OCI-LY3 (cell line): ENCODE results near the gene AZU1.

Experiments
- EZH2phosphoT487 ChIP-seq: fragments of 200-600 bp; shearing (Covaris generic); IDR thresholded peaks from 2 replicates; pipeline ENCODE4 v1.6.1; 2018; ENCODE audit warnings: antibody characterized with exemption, mixed run types, low read depth
- TF ChIP-seq, protein P1 (sequence below): fragments of 200-600, 300-600 bp; sonication (generic); IDR thresholded peaks from 2 replicates; pipeline ENCODE4 v1.5.1; 2014; ENCODE audit warnings: antibody characterized with exemption, low read length, low read depth

DNA sequence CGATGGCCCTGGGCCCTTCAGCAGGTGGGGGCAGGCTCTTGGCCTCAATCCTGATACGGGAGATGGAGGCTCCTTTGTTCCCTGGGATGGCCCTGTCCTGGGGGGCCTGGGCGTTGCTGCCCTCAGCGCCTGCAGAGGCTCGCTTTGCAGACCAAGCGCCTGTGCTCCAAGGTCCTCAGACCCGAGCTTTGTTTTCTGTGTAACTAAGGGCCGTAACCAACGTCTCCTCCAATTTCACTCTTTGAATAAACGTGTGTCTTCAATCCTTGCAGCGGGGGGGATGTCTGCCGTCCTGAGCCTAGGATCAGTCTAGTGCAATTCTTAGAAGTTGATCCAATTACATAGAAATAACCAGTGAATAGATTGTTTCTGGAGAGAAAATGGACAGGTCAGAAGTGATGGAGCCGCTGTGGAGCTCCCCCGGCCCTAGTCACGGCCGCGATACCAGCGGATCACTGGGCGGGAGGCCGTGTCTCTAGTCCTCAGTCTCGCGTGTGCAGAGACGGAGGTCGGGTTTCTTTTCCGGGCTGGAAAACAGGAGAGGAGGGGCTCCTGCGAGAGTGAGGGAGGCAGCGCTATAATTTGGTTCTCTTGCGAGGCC lies 25.0 kb upstream of the AZU1 start:
- TF ChIP-seq, protein P1, sequence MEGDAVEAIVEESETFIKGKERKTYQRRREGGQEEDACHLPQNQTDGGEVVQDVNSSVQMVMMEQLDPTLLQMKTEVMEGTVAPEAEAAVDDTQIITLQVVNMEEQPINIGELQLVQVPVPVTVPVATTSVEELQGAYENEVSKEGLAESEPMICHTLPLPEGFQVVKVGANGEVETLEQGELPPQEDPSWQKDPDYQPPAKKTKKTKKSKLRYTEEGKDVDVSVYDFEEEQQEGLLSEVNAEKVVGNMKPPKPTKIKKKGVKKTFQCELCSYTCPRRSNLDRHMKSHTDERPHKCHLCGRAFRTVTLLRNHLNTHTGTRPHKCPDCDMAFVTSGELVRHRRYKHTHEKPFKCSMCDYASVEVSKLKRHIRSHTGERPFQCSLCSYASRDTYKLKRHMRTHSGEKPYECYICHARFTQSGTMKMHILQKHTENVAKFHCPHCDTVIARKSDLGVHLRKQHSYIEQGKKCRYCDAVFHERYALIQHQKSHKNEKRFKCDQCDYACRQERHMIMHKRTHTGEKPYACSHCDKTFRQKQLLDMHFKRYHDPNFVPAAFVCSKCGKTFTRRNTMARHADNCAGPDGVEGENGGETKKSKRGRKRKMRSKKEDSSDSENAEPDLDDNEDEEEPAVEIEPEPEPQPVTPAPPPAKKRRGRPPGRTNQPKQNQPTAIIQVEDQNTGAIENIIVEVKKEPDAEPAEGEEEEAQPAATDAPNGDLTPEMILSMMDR = no peak
- no peak for TF ChIP-seq EZH2phosphoT487
